H1 (cell line): Measurements from ENCODE around the gene DGKD. TPM values are rescaled to one million over a fixed set of nuclear protein-coding genes. Genes with fewer than 3 reads are reported as not detected.

Source experiments
- ATF2 ChIP-seq: IDR thresholded peaks from 2 replicates; pipeline ENCODE4 v1.6.1; 2012; ENCODE audit warnings: low read length, inconsistent platforms
- EZH2 ChIP-seq: fragments of 200-600 bp; sonication (generic); IDR thresholded peaks from 2 replicates; pipeline ENCODE4 v1.7.1; 2012; ENCODE audit warnings: low read depth, mild to moderate bottlenecking, moderate library complexity, low read length, inconsistent platforms; ENCODE audit not compliant: severe bottlenecking
- SAP30 ChIP-seq: fragments of 300-600 bp; sonication (generic); IDR thresholded peaks from 2 replicates; pipeline ENCODE4 v1.7.1; 2012; ENCODE audit warnings: low read length, moderate library complexity, mild to moderate bottlenecking, inconsistent platforms; ENCODE audit not compliant: insufficient read depth, insufficient replicate concordance
- SP4 ChIP-seq: IDR thresholded peaks from 2 replicates; pipeline ENCODE4 v1.6.1; 2012; ENCODE audit warnings: low read length, inconsistent platforms
- TAF1 ChIP-seq: IDR thresholded peaks from 2 replicates; pipeline ENCODE4 v1.6.1; 2011; ENCODE audit warnings: mild to moderate bottlenecking, low read depth, low read length
- TAF7 ChIP-seq: optimal IDR thresholded peaks from 2 replicates; pipeline ENCODE3; 2011; ENCODE audit warnings: low read depth, mild to moderate bottlenecking, inconsistent platforms, low read length, moderate library complexity, borderline replicate concordance
- YY1 ChIP-seq: IDR thresholded peaks from 2 replicates; pipeline ENCODE4 v1.6.1; 2011; ENCODE audit warnings: low read depth, mild to moderate bottlenecking, low read length
- polyA plus RNA-seq, 7 experiments: library from polyadenylated mRNA; depleted of rRNA in 3 of 7; stranded (reverse) in 5 of 7; unstranded in 2 of 7; fragments of >200 nt in 5 of 7; fragments of 200-250 nt in 2 of 7; gene quantifications; 1 replicate in 5 of 7; 2 replicates in 1 of 7; 4 replicates in 1 of 7; pipeline versions ENCODE4 v1.2.1 to v1.2.3, GENCODE V29; 2011 to 2013; ENCODE audit warnings: missing spikeins in 2 of 7, mixed read lengths in 2 of 7
- total RNA-seq: library from RNA; stranded (reverse); fragmentation: NEBNext Ultra II Directional; extraction: Animal tissue kit (Norgen Biotek cat#: 25700); gene quantifications from 2 replicates; pipeline ENCODE4 v1.2.1, GENCODE V29; 2021

The DGKD gene
- total and polyA plus RNA-seq, 2 of the 8 experiments (the other 6 are each of a cell fraction or from before 2014, with no cell fraction given) = 7.7 to 30.9 TPM

GRCh38 chr2:233407771-233408181, 53.5 kb downstream of the DGKD start (continued):
- TF ChIP-seq ATF2 = no peak
- TF ChIP-seq SP4 = no peak
- no peak for TF ChIP-seq SAP30
- TF ChIP-seq EZH2 = no peak
- TF ChIP-seq YY1 = no peak
- TF ChIP-seq TAF7 = no peak
- TF ChIP-seq TAF1 = no peak
